ENCODE measurements around the gene MEF2C. TPM values are rescaled to one million over a fixed set of nuclear protein-coding genes. Genes with fewer than 3 reads are reported as not detected.
"Not testable (repeated sequence)": the region's sequence is repeated elsewhere in the genome, so short reads cannot be mapped to it uniquely, and the experiment has no call there.

Gene MEF2C
- total RNA-seq, 1 experiment from 2014 or later, result 13.0 TPM

GRCh38 chr5:88858392-88858791 lies 24.6 kb downstream of the MEF2C start (continued):
- no peak for TF ChIP-seq YY1 (IDR thresholded peaks at IDR 0.05; ENCODE audit: extremely low read depth, insufficient replicate concordance, low read depth, low read length)
- no peak for TF ChIP-seq EZH2 (IDR thresholded peaks at IDR 0.05)
- TF ChIP-seq SRF (IDR thresholded peaks at IDR 0.05; ENCODE audit: low read depth), result no peak
- no peak for TF ChIP-seq JUND (IDR thresholded peaks at IDR 0.05)
- TF ChIP-seq, protein P1, sequence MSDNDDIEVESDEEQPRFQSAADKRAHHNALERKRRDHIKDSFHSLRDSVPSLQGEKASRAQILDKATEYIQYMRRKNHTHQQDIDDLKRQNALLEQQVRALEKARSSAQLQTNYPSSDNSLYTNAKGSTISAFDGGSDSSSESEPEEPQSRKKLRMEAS (IDR thresholded peaks at IDR 0.05), result no peak
- TF ChIP-seq ATF3 (IDR thresholded peaks at IDR 0.05), result no peak

GRCh38 chr5:88856381-88856780 lies 26.6 kb downstream of the MEF2C start:
- POLR2A ChIA-PET, result not testable (repeated sequence)

GRCh38 chr5:88854769-88855168 lies 28.2 kb downstream of the MEF2C start:
- no peak overlapping the region for H3K4me2 ChIP-seq (ENCODE audit: low read length)
- POLR2A ChIA-PET, result no interaction called here
- no peak overlapping the region for H3K9ac ChIP-seq (ENCODE audit: low read length)
- H3K27me3 ChIP-seq (ENCODE audit: insufficient read depth, low read length), result no peaks in the 10 kb centered on the region
- no peaks in the 10 kb centered on the region; the same call in 1 of the 2 replicates for H3K9me2 ChIP-seq (ENCODE audit: insufficient read depth)
- no TSS peak for BruUV-seq (replicated peaks)
- no peaks in the 10 kb centered on the region for H4K20me1 ChIP-seq (ENCODE audit: insufficient read depth)
- H3K4me1 ChIP-seq (ENCODE audit: control insufficient read depth in 1 of 2, insufficient read depth in 2 of 2, low read length in 2 of 2), result no peaks in the 10 kb centered on the region
- H3K9me3 ChIP-seq (ENCODE audit: control insufficient read depth in 1 of 2, insufficient read depth in 1 of 2, low read depth in 1 of 2, low read length in 2 of 2), result no peaks in the 10 kb centered on the region
- H3K79me2 ChIP-seq (ENCODE audit: insufficient read depth, low read length), result no peaks in the 10 kb centered on the region
- H2AFZ ChIP-seq (ENCODE audit: low read depth, low read length, poor library complexity, severe bottlenecking), result no peak overlapping the region
- no peak overlapping the region for H3K4me3 ChIP-seq (replicated peaks in 1 of 2; ENCODE audit: low read depth in 1 of 2, low read length in 2 of 2)
- intact Hi-C loops (cut with micrococcal nuclease), result no loop called here
- H3K36me3 ChIP-seq (ENCODE audit: control insufficient read depth in 1 of 2, insufficient read depth in 2 of 2, low read length in 2 of 2), result no peaks in the 10 kb centered on the region
- ATAC-seq (no peak), DNase-seq (ENCODE audit: low read depth, low spot score) (no peak)
- CTCF ChIA-PET, result no interaction called here
- H3K27ac ChIP-seq (ENCODE audit: low read depth, low read length), result no peak overlapping the region
- RAD21 ChIA-PET (ENCODE audit: low non-redundant PET in 1 of 2, low total read pairs in 2 of 2, uncharacterized antibody in 2 of 2, unreplicated experiment in 2 of 2), result no interaction called here
- no peak for TF ChIP-seq ELF1 (IDR thresholded peaks at IDR 0.05; ENCODE audit: borderline replicate concordance, low read depth)
- TF ChIP-seq CBX3 (IDR thresholded peaks at IDR 0.05; ENCODE audit: low read depth), result no peak
- TF ChIP-seq FOSL1 (IDR thresholded peaks at IDR 0.05; ENCODE audit: low read depth), result no peak
- TF ChIP-seq REST (IDR thresholded peaks at IDR 0.05; ENCODE audit: low read depth), result no peak
- TF ChIP-seq YY1 (IDR thresholded peaks at IDR 0.05; ENCODE audit: extremely low read depth, insufficient replicate concordance, low read depth, low read length), result no peak
- TF ChIP-seq ZFX (IDR thresholded peaks at IDR 0.05), result no peak
- TF ChIP-seq EZH2phosphoT487 (IDR thresholded peaks at IDR 0.05; ENCODE audit: borderline replicate concordance), result no peak
- TF ChIP-seq CTCF (IDR thresholded peaks at IDR 0.05 in 2 of 3, conservative IDR thresholded peaks at IDR 0.05 in 1 of 3; ENCODE audit: borderline replicate concordance in 1 of 3, insufficient read depth in 1 of 3, low read depth in 2 of 3, low read length in 2 of 3), result no peak
- TF ChIP-seq ATF3 (IDR thresholded peaks at IDR 0.05), result no peak
- no peak for TF ChIP-seq SP1 (IDR thresholded peaks at IDR 0.05; ENCODE audit: low read depth)

More at GRCh38 chr5:88856381-88856780, 26.6 kb downstream of the MEF2C start:
- BruUV-seq (replicated peaks); H4K20me1 ChIP-seq (ENCODE audit: insufficient read depth); H3K9me3 ChIP-seq (ENCODE audit: control insufficient read depth in 1 of 2, insufficient read depth in 1 of 2, low read depth in 1 of 2, low read length in 2 of 2); intact Hi-C loops (cut with micrococcal nuclease); DNase-seq (ENCODE audit: low read depth, low spot score); H3K4me1 ChIP-seq (ENCODE audit: control insufficient read depth in 1 of 2, insufficient read depth in 2 of 2, low read length in 2 of 2); RAD21 ChIA-PET (ENCODE audit: low non-redundant PET in 1 of 2, low total read pairs in 2 of 2, uncharacterized antibody in 2 of 2, unreplicated experiment in 2 of 2); H3K36me3 ChIP-seq (ENCODE audit: control insufficient read depth in 1 of 2, insufficient read depth in 2 of 2, low read length in 2 of 2); H3K4me3 ChIP-seq (replicated peaks in 1 of 2; ENCODE audit: low read depth in 1 of 2, low read length in 2 of 2); H3K4me2 ChIP-seq (ENCODE audit: low read length); H3K27me3 ChIP-seq (ENCODE audit: insufficient read depth, low read length); ATAC-seq; H3K9ac ChIP-seq (ENCODE audit: low read length); H2AFZ ChIP-seq (ENCODE audit: low read depth, low read length, poor library complexity, severe bottlenecking); H3K79me2 ChIP-seq (ENCODE audit: insufficient read depth, low read length); H3K9me2 ChIP-seq (ENCODE audit: insufficient read depth); CTCF ChIA-PET; H3K27ac ChIP-seq (ENCODE audit: low read depth, low read length): not testable (repeated sequence)
